Parathyroid adenoma (tissue), 2 donors: ENCODE results near the gene ETF1.

ENCODE experiments used
- H2AFZ ChIP-seq: fragments of 300-600 bp; sonication (generic); one replicate; pipeline ENCODE4 v1.7.0; 2017; ENCODE audit warnings: antibody characterized with exemption, mild to moderate bottlenecking
- H3K27ac ChIP-seq: fragments of 300-600 bp; sonication (generic); one replicate; pipeline ENCODE4 v1.7.0; 2017
- H3K27me3 ChIP-seq: fragments of 300-600 bp; sonication (generic); one replicate; pipeline ENCODE4 v1.7.0; 2017; ENCODE audit warnings: low read length; ENCODE audit not compliant: control insufficient read depth, insufficient read depth
- H3K36me3 ChIP-seq: fragments of 300-600 bp; sonication (generic); one replicate; pipeline ENCODE4 v1.7.0; 2017; ENCODE audit warnings: low read length; ENCODE audit not compliant: control insufficient read depth, insufficient read depth
- H3K4me1 ChIP-seq: fragments of 300-600 bp; sonication (generic); one replicate; pipeline ENCODE4 v1.7.0; 2017; ENCODE audit warnings: control low read depth
- H3K4me2 ChIP-seq: fragments of 300-600 bp; sonication (generic); one replicate; pipeline ENCODE4 v1.7.0; 2017; ENCODE audit warnings: low read length
- H3K4me3 ChIP-seq: fragments of 300-600 bp; sonication (generic); one replicate; pipeline ENCODE4 v1.7.0; 2017; ENCODE audit warnings: low read depth, low read length
- H3K79me2 ChIP-seq: fragments of 300-600 bp; sonication (generic); one replicate; pipeline ENCODE4 v1.7.0; 2017; ENCODE audit warnings: control low read depth
- H3K9ac ChIP-seq: fragments of 300-600 bp; sonication (generic); one replicate; pipeline ENCODE4 v1.7.0; 2017; ENCODE audit warnings: mild to moderate bottlenecking
- H3K9me3 ChIP-seq: fragments of 300-600 bp; sonication (generic); one replicate; pipeline ENCODE4 v1.7.0; 2017; ENCODE audit warnings: low read length; ENCODE audit not compliant: control insufficient read depth
- CTCF ChIP-seq: fragments of 300-600 bp; sonication (generic); IDR thresholded peaks from one replicate; pipeline ENCODE4 v1.7.0; 2017; ENCODE audit warnings: antibody characterized with exemption, mild to moderate bottlenecking
- donor health status: primary hyperparathyroidism.

ETF1 gene

GRCh38 chr5:138575194-138576015, 32.4 kb upstream of the ETF1 start, which contains the start of gene HSPA9:
HSPA9 (minus strand) TSS chr5:138575401; CDS start chr5:138575318, 83 bp downstream.
- peak within 1 kb of the TSS; percentile 97 for H2AFZ ChIP-seq
- peaks cover 36% of the 10 kb centered on the region for H3K79me2 ChIP-seq
- H3K4me2 ChIP-seq: peak within 1 kb of the TSS; percentile 88
- H3K9me3 ChIP-seq: no peaks in the 10 kb centered on the region
- H3K4me3 ChIP-seq: peak within 1 kb of the TSS; percentile 95
- peak within 1 kb of the TSS; percentile 96 for H3K9ac ChIP-seq
- H3K36me3 ChIP-seq: no peaks in the 10 kb centered on the region
- TF ChIP-seq CTCF: no peak
- no peaks in the 10 kb centered on the region for H3K27me3 ChIP-seq
- peak within 1 kb of the TSS; percentile 99 for H3K27ac ChIP-seq
- H3K4me1 ChIP-seq: peaks cover 2% of the 10 kb centered on the region

GRCh38 chr5:138574744-138575193, 31.7 kb upstream of the ETF1 start:
- TF ChIP-seq CTCF: no peak
- H3K36me3 ChIP-seq: no peaks in the 10 kb centered on the region
- H3K4me1 ChIP-seq: peaks cover 2% of the 10 kb centered on the region
- peak overlapping the region; percentile 96 for H3K9ac ChIP-seq
- no peaks in the 10 kb centered on the region for H3K9me3 ChIP-seq
- H2AFZ ChIP-seq: peak overlapping the region; percentile 97
- peak overlapping the region; percentile 88 for H3K4me2 ChIP-seq
- peaks cover 37% of the 10 kb centered on the region for H3K79me2 ChIP-seq
- no peaks in the 10 kb centered on the region for H3K27me3 ChIP-seq
- H3K4me3 ChIP-seq: peak overlapping the region; percentile 95
- peak overlapping the region; percentile 99 for H3K27ac ChIP-seq

GRCh38 chr5:138573949-138574670, 31.1 kb upstream of the ETF1 start:
- Histone ChIP-seq H3K9me3 (no peaks in the 10 kb centered on the region), H3K4me1 (peaks cover 2% of the 10 kb centered on the region), H3K4me2 (peak overlapping the region; percentile 88), H3K27ac (peak overlapping the region; percentile 99), H3K36me3 (no peaks in the 10 kb centered on the region), H2AFZ (no peak overlapping the region), H3K9ac (peak overlapping the region; percentile 96), H3K27me3 (no peaks in the 10 kb centered on the region), H3K79me2 (peaks cover 37% of the 10 kb centered on the region), H3K4me3 (peak overlapping the region; percentile 95)
- no peak for TF ChIP-seq CTCF

GRCh38 chr5:138573223-138573622, 30.2 kb upstream of the ETF1 start:
- no peaks in the 10 kb centered on the region for H3K36me3 ChIP-seq
- no peaks in the 10 kb centered on the region for H3K27me3 ChIP-seq
- no peak overlapping the region for H3K9ac ChIP-seq
- no peak overlapping the region for H3K27ac ChIP-seq
- H2AFZ ChIP-seq: no peak overlapping the region
- no peak for TF ChIP-seq CTCF
- peak overlapping the region; percentile 15 for H3K4me3 ChIP-seq
- no peak overlapping the region for H3K4me2 ChIP-seq
- H3K9me3 ChIP-seq: no peaks in the 10 kb centered on the region
- H3K79me2 ChIP-seq: peaks cover 37% of the 10 kb centered on the region
- H3K4me1 ChIP-seq: peaks cover 2% of the 10 kb centered on the region
